GM12865 (cell line): ENCODE results near the gene OMP.

Experiments
- DNase-seq: peaks from one replicate; pipeline ENCODE4 v3.0.0; 2010; ENCODE audit warnings: low read depth
- H3K4me3 ChIP-seq: 2 replicates; pipeline ENCODE4 v1.5.1; 2011; ENCODE audit warnings: mild to moderate bottlenecking, low read depth, low read length, control low read depth
- TF ChIP-seq, protein P1 (sequence below): IDR thresholded peaks from 2 replicates; pipeline ENCODE4 v1.5.1; 2011; ENCODE audit warnings: low read length, control low read depth, low read depth, inconsistent platforms; ENCODE audit not compliant: insufficient read depth; ENCODE audit errors: missing control alignments

Gene OMP

DNA sequence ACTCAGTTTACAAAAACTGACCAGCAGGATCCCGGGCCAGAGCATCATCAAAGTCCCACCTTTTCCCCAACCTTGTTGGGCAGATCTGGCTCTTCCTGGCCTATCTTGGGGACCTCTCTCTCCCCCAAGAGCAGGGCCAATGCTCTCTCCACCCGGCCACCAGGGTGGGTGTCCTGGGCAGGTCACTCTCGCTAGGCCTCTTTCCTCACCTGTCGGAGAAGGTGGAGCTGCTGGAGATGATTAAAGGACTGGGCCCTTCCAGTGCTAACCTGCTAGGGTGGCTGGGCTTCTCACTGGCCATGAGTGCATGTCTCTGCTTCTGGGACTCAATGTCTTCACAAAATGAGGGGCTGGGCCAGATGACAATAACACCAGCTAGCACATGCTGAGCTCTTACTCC lies 38.8 kb upstream of the OMP start:
- H3K4me3 ChIP-seq, result no peak overlapping the region
- no peak for DNase-seq
- TF ChIP-seq, protein P1, sequence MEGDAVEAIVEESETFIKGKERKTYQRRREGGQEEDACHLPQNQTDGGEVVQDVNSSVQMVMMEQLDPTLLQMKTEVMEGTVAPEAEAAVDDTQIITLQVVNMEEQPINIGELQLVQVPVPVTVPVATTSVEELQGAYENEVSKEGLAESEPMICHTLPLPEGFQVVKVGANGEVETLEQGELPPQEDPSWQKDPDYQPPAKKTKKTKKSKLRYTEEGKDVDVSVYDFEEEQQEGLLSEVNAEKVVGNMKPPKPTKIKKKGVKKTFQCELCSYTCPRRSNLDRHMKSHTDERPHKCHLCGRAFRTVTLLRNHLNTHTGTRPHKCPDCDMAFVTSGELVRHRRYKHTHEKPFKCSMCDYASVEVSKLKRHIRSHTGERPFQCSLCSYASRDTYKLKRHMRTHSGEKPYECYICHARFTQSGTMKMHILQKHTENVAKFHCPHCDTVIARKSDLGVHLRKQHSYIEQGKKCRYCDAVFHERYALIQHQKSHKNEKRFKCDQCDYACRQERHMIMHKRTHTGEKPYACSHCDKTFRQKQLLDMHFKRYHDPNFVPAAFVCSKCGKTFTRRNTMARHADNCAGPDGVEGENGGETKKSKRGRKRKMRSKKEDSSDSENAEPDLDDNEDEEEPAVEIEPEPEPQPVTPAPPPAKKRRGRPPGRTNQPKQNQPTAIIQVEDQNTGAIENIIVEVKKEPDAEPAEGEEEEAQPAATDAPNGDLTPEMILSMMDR, result no peak

GRCh38 chr11:77064648-77065217 lies 37.9 kb upstream of the OMP start:
- TF ChIP-seq, protein P1, result no peak
- H3K4me3 ChIP-seq, result no peak overlapping the region
- no peak for DNase-seq

DNA sequence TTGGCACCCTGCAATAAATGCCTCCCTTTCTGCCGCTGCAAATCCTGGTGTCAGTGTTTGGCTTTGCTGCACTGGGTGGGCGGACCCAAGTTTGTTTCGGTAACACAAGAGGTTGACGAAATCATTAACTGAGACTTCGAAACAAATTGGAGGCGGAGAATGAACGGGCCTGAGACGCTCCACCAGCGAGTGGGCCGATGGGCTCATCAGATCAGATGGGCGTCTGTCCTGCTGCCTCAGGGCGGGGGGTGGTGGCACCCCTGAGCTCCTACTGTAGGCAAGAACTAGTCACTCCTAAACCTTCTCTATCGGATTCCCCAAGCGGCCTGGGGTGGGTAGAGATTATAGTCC lies 36.8 kb upstream of the OMP start:
- peak overlapping the region; percentile 67 for H3K4me3 ChIP-seq
- TF ChIP-seq, protein P1, result no peak
- peak; percentile 30 for DNase-seq

GRCh38 chr11:77066229-77067042 lies 36.2 kb upstream of the OMP start, which contains the start of gene CAPN5:
Gene CAPN5 (plus strand): TSS chr11:77066971. CDS start chr11:77084887, 17,916 bp downstream.
- peak within 1 kb of the TSS; percentile 67 for H3K4me3 ChIP-seq
- TF ChIP-seq, protein P1, result peak; percentile 20
- peak; percentile 88 for DNase-seq

DNA sequence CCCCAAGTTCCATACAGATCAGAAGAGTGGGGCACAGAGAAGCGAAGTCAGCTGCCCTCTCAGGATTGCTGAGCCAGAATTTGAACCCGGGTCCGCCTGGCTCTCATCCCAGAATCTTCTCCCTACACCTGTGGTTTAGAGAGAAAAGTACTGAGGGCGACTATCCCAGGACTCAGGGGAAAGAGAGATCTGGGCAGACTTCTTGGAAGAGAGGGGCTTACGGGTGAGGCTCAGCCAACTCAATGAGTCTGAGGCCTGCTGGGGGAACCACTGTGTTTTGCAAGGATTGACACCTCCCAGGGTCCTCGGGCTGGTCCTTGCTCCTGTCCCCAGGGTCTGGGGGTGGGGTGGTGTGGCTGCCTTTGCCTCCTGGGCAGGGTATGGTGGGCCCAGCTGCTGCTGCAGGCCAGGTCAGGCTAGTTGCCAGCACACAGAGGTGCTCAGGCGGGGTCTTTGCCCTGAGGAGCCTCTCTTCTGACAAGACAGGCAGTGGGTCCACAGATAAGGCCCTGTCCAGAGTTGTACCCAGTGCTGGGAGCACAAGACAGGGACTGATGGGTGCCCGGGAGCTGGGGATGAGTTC lies 34.7 kb upstream of the OMP start:
- no peak overlapping the region for H3K4me3 ChIP-seq
- DNase-seq, result no peak
- TF ChIP-seq, protein P1, result no peak

GRCh38 chr11:77068457-77069335 lies 33.9 kb upstream of the OMP start:
- DNase-seq, result no peak
- TF ChIP-seq, protein P1, result no peak
- H3K4me3 ChIP-seq, result no peak overlapping the region
